H1 (cell line): Measurements from ENCODE around the gene BAD.

Experiments used
- ATF2 ChIP-seq: IDR thresholded peaks from 2 replicates; pipeline ENCODE4 v1.6.1; 2012; ENCODE audit warnings: low read length, inconsistent platforms
- CHD1 ChIP-seq: IDR thresholded peaks from 2 replicates; pipeline ENCODE4 v1.6.1; 2012; ENCODE audit warnings: low read depth, low read length, improper control_type of control experiment
- CTCF ChIP-seq, 3 experiments: IDR thresholded peaks; 1 replicate in 2 of 3; 2 replicates in 1 of 3; pipeline versions ENCODE4 v1.5.1 to v1.6.1; 2011; ENCODE audit warnings: low read length in 3 of 3, mild to moderate bottlenecking in 3 of 3, inconsistent platforms in 2 of 3, low read depth in 1 of 3, moderate library complexity in 1 of 3; ENCODE audit not compliant: insufficient read depth in 1 of 3; ENCODE audit errors: control extremely low read depth in 1 of 3
- EP300 ChIP-seq, 2 experiments: IDR thresholded peaks; 1 replicate in 1 of 2; 2 replicates in 1 of 2; pipeline ENCODE4 v1.6.1; 2011 to 2012; ENCODE audit warnings: low read depth in 2 of 2, low read length in 2 of 2, mild to moderate bottlenecking in 2 of 2, borderline replicate concordance in 1 of 2, inconsistent platforms in 1 of 2, moderate library complexity in 1 of 2
- EZH2 ChIP-seq: fragments of 200-600 bp; sonication (generic); IDR thresholded peaks from 2 replicates; pipeline ENCODE4 v1.7.1; 2012; ENCODE audit warnings: low read depth, mild to moderate bottlenecking, moderate library complexity, low read length, inconsistent platforms; ENCODE audit not compliant: severe bottlenecking
- JUND ChIP-seq: IDR thresholded peaks from 2 replicates; pipeline ENCODE4 v1.6.1; 2011; ENCODE audit warnings: mild to moderate bottlenecking, improper control_type of control experiment, low read length
- MAX ChIP-seq: IDR thresholded peaks from 2 replicates; pipeline ENCODE4 v1.6.1; 2012; ENCODE audit warnings: inconsistent platforms
- NRF1 ChIP-seq: IDR thresholded peaks from 2 replicates; pipeline ENCODE4 v1.6.1; 2011; ENCODE audit warnings: mild to moderate bottlenecking, low read depth, low read length, improper control_type of control experiment
- RAD21 ChIP-seq, 2 experiments: IDR thresholded peaks in 1 of 2; conservative IDR thresholded peaks in 1 of 2; 2 replicates each; pipeline ENCODE4 v1.6.1; 2011; ENCODE audit warnings: low read depth in 2 of 2, low read length in 2 of 2, improper control_type of control experiment in 1 of 2, inconsistent platforms in 1 of 2, mild to moderate bottlenecking in 1 of 2, moderate library complexity in 1 of 2

GRCh38 chr11:64249563-64250414, 34.7 kb downstream of the BAD start:
- TF ChIP-seq CTCF (IDR thresholded peaks at IDR 0.05; ENCODE audit: control extremely low read depth in 1 of 3, insufficient read depth in 1 of 3, low read depth in 1 of 3, low read length in 3 of 3) (peak in 1 of 3 experiments; percentile 4; a peak in 1 of 4 replicates), MAX (no peak), NRF1 (no peak), EP300 (IDR thresholded peaks at IDR 0.05; ENCODE audit: borderline replicate concordance in 1 of 2, low read depth in 2 of 2, low read length in 2 of 2) (peak in 1 of 2 experiments; percentile 60; a peak in 1 of 3 replicates), RAD21 (IDR thresholded peaks at IDR 0.05 in 1 of 2, conservative IDR thresholded peaks at IDR 0.05 in 1 of 2; ENCODE audit: low read depth in 2 of 2, low read length in 2 of 2) (no peak), ATF2 (no peak), CHD1 (no peak), JUND (no peak), EZH2 (no peak)
